ENCODE measurements around the gene ATAD3B.
"Not testable (repeated sequence)": the region's sequence is repeated elsewhere in the genome, so short reads cannot be mapped to it uniquely, and the experiment has no call there.

Gene ATAD3B

GRCh38 chr1:1451696-1452364 lies 19.7 kb upstream of the ATAD3B start:
- H3K27ac ChIP-seq: peak overlapping the region; percentile 11; the same call in 1 of the 2 replicates
- no peak for DNase-seq (ENCODE audit: low spot score)
- TF ChIP-seq, protein P1, sequence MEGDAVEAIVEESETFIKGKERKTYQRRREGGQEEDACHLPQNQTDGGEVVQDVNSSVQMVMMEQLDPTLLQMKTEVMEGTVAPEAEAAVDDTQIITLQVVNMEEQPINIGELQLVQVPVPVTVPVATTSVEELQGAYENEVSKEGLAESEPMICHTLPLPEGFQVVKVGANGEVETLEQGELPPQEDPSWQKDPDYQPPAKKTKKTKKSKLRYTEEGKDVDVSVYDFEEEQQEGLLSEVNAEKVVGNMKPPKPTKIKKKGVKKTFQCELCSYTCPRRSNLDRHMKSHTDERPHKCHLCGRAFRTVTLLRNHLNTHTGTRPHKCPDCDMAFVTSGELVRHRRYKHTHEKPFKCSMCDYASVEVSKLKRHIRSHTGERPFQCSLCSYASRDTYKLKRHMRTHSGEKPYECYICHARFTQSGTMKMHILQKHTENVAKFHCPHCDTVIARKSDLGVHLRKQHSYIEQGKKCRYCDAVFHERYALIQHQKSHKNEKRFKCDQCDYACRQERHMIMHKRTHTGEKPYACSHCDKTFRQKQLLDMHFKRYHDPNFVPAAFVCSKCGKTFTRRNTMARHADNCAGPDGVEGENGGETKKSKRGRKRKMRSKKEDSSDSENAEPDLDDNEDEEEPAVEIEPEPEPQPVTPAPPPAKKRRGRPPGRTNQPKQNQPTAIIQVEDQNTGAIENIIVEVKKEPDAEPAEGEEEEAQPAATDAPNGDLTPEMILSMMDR (conservative IDR thresholded peaks at IDR 0.05; ENCODE audit: low read depth): no peak
- ChIA-PET POLR2A (ENCODE audit: low non-redundant PET) (no interaction called here), CTCF (no interaction called here)

- POLR2A ChIA-PET (ENCODE audit: low non-redundant PET); CTCF ChIA-PET; DNase-seq (ENCODE audit: low spot score): not testable (repeated sequence)
- H3K27ac ChIP-seq: peak overlapping the region; percentile 11; the same call in 1 of the 2 replicates
Measured at GRCh38 chr1:1452365-1452739, 19.2 kb upstream of the ATAD3B start.

- DNase-seq (ENCODE audit: low spot score): no peak
- H3K27ac ChIP-seq: 0 out of 2 replicates have a peak overlapping the region, but pooled peaks have one; percentile 11
- CTCF ChIA-PET: no interaction called here
- TF ChIP-seq, protein P1 (conservative IDR thresholded peaks at IDR 0.05; ENCODE audit: low read depth): no peak
- POLR2A ChIA-PET (ENCODE audit: low non-redundant PET): no interaction called here
Measured at GRCh38 chr1:1452882-1453281, 18.7 kb upstream of the ATAD3B start.

- POLR2A ChIA-PET (ENCODE audit: low non-redundant PET): interaction anchor here (0.6 kb wide), 1 partner anchor 11 kb away, joined by 3 read pairs; no protein-coding TSS in a partner anchor
- CTCF ChIA-PET; DNase-seq (ENCODE audit: low spot score); H3K27ac ChIP-seq: not testable (repeated sequence)
Measured at GRCh38 chr1:1454286-1455056, 17.1 kb upstream of the ATAD3B start.

- CTCF ChIA-PET: interaction anchor here (0.6 to 0.7 kb wide), 2 partner anchors 32 to 49 kb away, joined by 3 read pairs; no protein-coding TSS in a partner anchor
- no peak overlapping the region for H3K27ac ChIP-seq
- TF ChIP-seq, protein P1 (conservative IDR thresholded peaks at IDR 0.05; ENCODE audit: low read depth): no peak
- DNase-seq (ENCODE audit: low spot score): no peak
- POLR2A ChIA-PET (ENCODE audit: low non-redundant PET): interaction anchor here (0.6 kb wide), 1 partner anchor 12 kb away, joined by 3 read pairs; no protein-coding TSS in a partner anchor
Measured at GRCh38 chr1:1455366-1455884, 16.1 kb upstream of the ATAD3B start.

GRCh38 chr1:1455934-1456333 lies 15.6 kb upstream of the ATAD3B start:
- POLR2A ChIA-PET (ENCODE audit: low non-redundant PET); DNase-seq (ENCODE audit: low spot score); H3K27ac ChIP-seq: not testable (repeated sequence)
- CTCF ChIA-PET: interaction anchor here (0.6 kb wide), 1 partner anchor 48 kb away, joined by 3 read pairs; no protein-coding TSS in a partner anchor

- CTCF ChIA-PET: interaction anchor here (0.6 kb wide), 1 partner anchor 48 kb away, joined by 3 read pairs; no protein-coding TSS in a partner anchor
- H3K27ac ChIP-seq; POLR2A ChIA-PET (ENCODE audit: low non-redundant PET); DNase-seq (ENCODE audit: low spot score): not testable (repeated sequence)
Measured at GRCh38 chr1:1456683-1457255, 14.8 kb upstream of the ATAD3B start.

GRCh38 chr1:1459156-1459555 lies 12.4 kb upstream of the ATAD3B start:
- CTCF ChIA-PET: not testable (repeated sequence)

DNA sequence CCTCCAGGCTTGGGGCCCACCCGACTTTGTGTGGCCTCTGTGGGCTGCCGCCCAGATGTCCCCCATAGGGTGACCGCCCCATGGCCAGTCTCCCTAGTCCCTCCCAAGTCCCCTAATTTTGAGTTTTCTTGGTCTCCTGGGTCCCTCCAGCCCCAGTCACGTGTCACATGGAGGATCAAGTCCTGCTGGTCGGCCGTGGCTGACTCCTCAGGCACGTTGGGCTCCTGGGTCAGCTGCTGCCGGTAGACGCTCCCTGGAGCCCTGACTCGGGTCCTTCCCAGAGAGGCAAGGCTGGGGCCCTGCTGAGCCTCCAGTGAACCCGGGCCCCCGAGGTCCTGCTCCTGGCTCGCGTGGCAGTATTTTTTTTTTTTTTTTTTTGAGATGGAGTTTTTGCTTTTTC lies 11.9 kb upstream of the ATAD3B start:
- POLR2A ChIA-PET (ENCODE audit: low non-redundant PET); H3K27ac ChIP-seq; DNase-seq (ENCODE audit: low spot score); CTCF ChIA-PET: not testable (repeated sequence)

More at GRCh38 chr1:1459156-1459555, 12.4 kb upstream of the ATAD3B start:
- POLR2A ChIA-PET (ENCODE audit: low non-redundant PET); DNase-seq (ENCODE audit: low spot score); H3K27ac ChIP-seq: not testable (repeated sequence)

All from RWPE1 (cell line).